HepG2 (cell line): Measurements from ENCODE around the gene IQCM. TPM values are rescaled to one million over a fixed set of nuclear protein-coding genes. Genes with fewer than 3 reads are reported as not detected.

Experiments used
- ATAC-seq: fragments of 200-7000 bp; cut with Tn5 transposase; 3 replicates; pipeline ENCODE4 v1.9.1; 2020; ENCODE audit warnings: mild to moderate bottlenecking, moderate library complexity
- BruUV-seq: library from RNA; stranded (reverse); fragments of 400-500 nt; replicated peaks from 2 replicates; lab custom pipeline; 2021; lab: Mats Ljungman, UMichigan
- CTCF ChIA-PET: fragments of 300-600 bp; formaldehyde crosslinking; extraction: SDS; loops from one replicate; lab custom pipeline; 2021; ENCODE audit warnings: low total read pairs, inconsistent platforms, low intra/inter-chr PET ratio; lab: Yijun Ruan, JAX
- POLR2A ChIA-PET: fragments of 350-600 bp; sonication (Branson Sonifier 250); formaldehyde crosslinking; loops from one replicate; lab custom pipeline; 2020; ENCODE audit warnings: antibody characterized with exemption, inconsistent platforms; lab: Yijun Ruan, JAX
- DNase-seq: peaks from one replicate; pipeline ENCODE4 v3.0.0-alpha.2; 2015; ENCODE audit warnings: low spot score
- FAIRE-seq: peaks from 3 replicates; lab custom pipeline; 2011; peaks lifted over from hg19 to GRCh38; lab: Jason Lieb, UNC
- H2AFZ ChIP-seq: one replicate; pipeline ENCODE4 v1.6.1; 2011; ENCODE audit warnings: low read length, inconsistent platforms
- H3K27ac ChIP-seq: fragments of 300-600 bp; 3 replicates; pipeline ENCODE4 v1.8.0; 2011; ENCODE audit warnings: mixed run types, mild to moderate bottlenecking, mixed read lengths, low read length, inconsistent platforms; ENCODE audit not compliant: insufficient read depth; ENCODE audit errors: extremely low read length
- H3K27me3 ChIP-seq, 2 experiments: fragments of 200-600 bp in 1 of 2; 2 replicates in 1 of 2; 3 replicates in 1 of 2; pipeline versions ENCODE4 v1.6.0 to v1.8.0; 2011; ENCODE audit warnings: low read length in 2 of 2, mild to moderate bottlenecking in 2 of 2, moderate library complexity in 2 of 2, inconsistent platforms in 1 of 2; ENCODE audit not compliant: insufficient read depth in 2 of 2, control insufficient read depth in 1 of 2
- H3K36me3 ChIP-seq, 2 experiments: fragments of 200-600 bp in 1 of 2; replicated peaks in 1 of 2; 2 replicates in 1 of 2; 3 replicates in 1 of 2; pipeline versions ENCODE4 v1.5.1 to v1.8.0; 2011; ENCODE audit warnings: low read length in 2 of 2, inconsistent platforms in 1 of 2; ENCODE audit not compliant: insufficient read depth in 2 of 2, control insufficient read depth in 1 of 2
- H3K4me1 ChIP-seq: 2 replicates; pipeline ENCODE4 v1.5.1; 2012; ENCODE audit warnings: low read length, inconsistent platforms; ENCODE audit not compliant: insufficient read depth
- H3K4me2 ChIP-seq: 2 replicates; pipeline ENCODE4 v1.6.0; 2011; ENCODE audit warnings: low read depth, low read length, inconsistent platforms
- H3K4me3 ChIP-seq, 3 experiments: fragments of 200-600 bp in 1 of 3; sonication (generic), shearing (Covaris generic) in 1 of 3; replicated peaks in 1 of 3; 2 replicates each; pipeline ENCODE4 v1.5.1; 2011 to 2016; ENCODE audit warnings: low read length in 3 of 3, inconsistent platforms in 2 of 3, low read depth in 2 of 3, mild to moderate bottlenecking in 2 of 3, control low read depth in 1 of 3, mixed read lengths in 1 of 3; ENCODE audit not compliant: insufficient read depth in 1 of 3
- H3K79me2 ChIP-seq: one replicate; pipeline ENCODE4 v1.6.1; 2011; ENCODE audit warnings: low read length, inconsistent platforms; ENCODE audit not compliant: insufficient read depth
- H3K9ac ChIP-seq: 2 replicates; pipeline ENCODE4 v1.6.0; 2011; ENCODE audit warnings: mild to moderate bottlenecking, low read depth, low read length, inconsistent platforms; ENCODE audit not compliant: insufficient read depth
- H3K9me3 ChIP-seq: 2 replicates; pipeline ENCODE4 v1.5.1; 2012; ENCODE audit warnings: mild to moderate bottlenecking, low read length
- H4K20me1 ChIP-seq: 2 replicates; pipeline ENCODE4 v1.6.0; 2011; ENCODE audit warnings: inconsistent platforms, mild to moderate bottlenecking, low read length, moderate library complexity; ENCODE audit not compliant: insufficient read depth
- DPF2 ChIP-seq: sonication (generic); formaldehyde crosslinking; IDR thresholded peaks from 2 replicates; pipeline ENCODE4 v1.4.0; 2020; ENCODE audit warnings: mild to moderate bottlenecking, low read depth, missing genetic modification reagents, borderline replicate concordance
- IKZF4 ChIP-seq: sonication (generic); formaldehyde crosslinking; IDR thresholded peaks from 2 replicates; pipeline ENCODE4 v1.5.1; 2020; ENCODE audit warnings: borderline replicate concordance, mild to moderate bottlenecking, low read depth, missing genetic modification reagents; ENCODE audit errors: not compliant biosample characterization
- MAFF ChIP-seq: IDR thresholded peaks from 2 replicates; pipeline ENCODE4 v1.6.1; 2011; ENCODE audit warnings: low read depth, low read length, improper control_type of control experiment
- MAFK ChIP-seq, 2 experiments: IDR thresholded peaks in 1 of 2; conservative IDR thresholded peaks in 1 of 2; 2 replicates each; pipeline ENCODE4 v1.6.1; 2011; ENCODE audit warnings: improper control_type of control experiment in 2 of 2, low read length in 2 of 2
- NFE2L2 ChIP-seq: fragments of 150-350 bp; IDR thresholded peaks from 2 replicates; pipeline ENCODE4 v1.6.1; 2014; ENCODE audit warnings: low read length
- SRSF4 ChIP-seq: fragments of 200-400 bp; formaldehyde crosslinking; IDR thresholded peaks from one replicate; pipeline ENCODE4 v1.6.1; 2018; ENCODE audit warnings: mild to moderate bottlenecking, low read depth, low read length, moderate library complexity; ENCODE audit not compliant: poor library complexity, severe bottlenecking
- SRSF9 ChIP-seq: fragments of 200-400 bp; formaldehyde crosslinking; IDR thresholded peaks from 2 replicates; pipeline ENCODE4 v1.6.1; 2018; ENCODE audit warnings: borderline replicate concordance, mild to moderate bottlenecking, low read depth, low read length; ENCODE audit not compliant: insufficient read depth, poor library complexity, severe bottlenecking
- ZNF253 ChIP-seq: sonication (generic); formaldehyde crosslinking; IDR thresholded peaks from 2 replicates; pipeline ENCODE4 v1.8.0; 2022; ENCODE audit warnings: mild to moderate bottlenecking, missing genetic modification reagents, borderline replicate concordance
- ZNF746 ChIP-seq: sonication (generic); formaldehyde crosslinking; IDR thresholded peaks from 2 replicates; pipeline ENCODE4 v1.8.0; 2022; ENCODE audit warnings: mild to moderate bottlenecking, missing genetic modification reagents
- WGBS: methylation state at CpG from one replicate; pipeline ENCODE4 v1.1.6; 2017; ENCODE audit warnings: low lambda C conversion rate; 5-methylcytosine and 5-hydroxymethylcytosine counted together
- in situ Hi-C: cut with HindIII; loops from 2 replicates; pipeline ENCODE4 v1.10.0; 2017; ENCODE audit warnings: low pct_unique_long_range_greater_than_20kb; ENCODE audit not compliant: extremely low pct_ligation_motif_present
- intact Hi-C: fragments of 100-400 bp; cut with micrococcal nuclease; formaldehyde crosslinking; loops from one replicate; pipeline ENCODE4 v1.10.0; 2022; ENCODE audit not compliant: unreplicated experiment
- polyA plus RNA-seq, 8 experiments: library from polyadenylated mRNA; depleted of rRNA in 3 of 8; stranded (reverse) in 7 of 8; unstranded in 1 of 8; fragments of >200 nt; fragmentation: Illumina TruSeq in 4 of 8; extraction: Trizol in 4 of 8; gene quantifications; 2 replicates each; pipeline versions ENCODE4 v1.2.1 to v1.2.3, GENCODE V29; 2011 to 2016; ENCODE audit warnings: low read depth in 4 of 8, missing spikeins in 1 of 8, mixed read lengths in 1 of 8; ENCODE audit not compliant: insufficient read depth in 1 of 8
- total RNA-seq, 5 experiments: library from RNA; depleted of rRNA; stranded (reverse); fragments of >200 nt; fragmentation: Illumina TruSeq; extraction: Trizol; gene quantifications; 2 replicates each; pipeline ENCODE4 v1.2.3, GENCODE V29; 2016; ENCODE audit warnings: low read depth in 1 of 5
- TF ChIP-seq, protein P1 (sequence below): sonication (generic); formaldehyde crosslinking; IDR thresholded peaks from 2 replicates; pipeline ENCODE4 v1.5.0; 2020; ENCODE audit warnings: mild to moderate bottlenecking, missing genetic modification reagents
- TF ChIP-seq, protein P2 (sequence below), 2 experiments: sonication (generic) in 1 of 2; formaldehyde crosslinking in 1 of 2; IDR thresholded peaks; 2 replicates each; pipeline versions ENCODE4 v1.4.0 to v1.6.1; 2016 to 2020; ENCODE audit warnings: borderline replicate concordance in 1 of 2, low read depth in 1 of 2, mild to moderate bottlenecking in 1 of 2, missing genetic modification reagents in 1 of 2
- TF ChIP-seq, protein P3 (sequence below), 2 experiments: IDR thresholded peaks; 2 replicates each; pipeline ENCODE4 v1.6.1; 2011 to 2012; ENCODE audit warnings: low read length in 2 of 2, borderline replicate concordance in 1 of 2, low read depth in 1 of 2, mild to moderate bottlenecking in 1 of 2, moderate library complexity in 1 of 2

IQCM gene
- total and polyA plus RNA-seq, 2 of the 13 experiments (the other 11 are each of a cell fraction or from before 2014, with no cell fraction given), result not detected

DNA sequence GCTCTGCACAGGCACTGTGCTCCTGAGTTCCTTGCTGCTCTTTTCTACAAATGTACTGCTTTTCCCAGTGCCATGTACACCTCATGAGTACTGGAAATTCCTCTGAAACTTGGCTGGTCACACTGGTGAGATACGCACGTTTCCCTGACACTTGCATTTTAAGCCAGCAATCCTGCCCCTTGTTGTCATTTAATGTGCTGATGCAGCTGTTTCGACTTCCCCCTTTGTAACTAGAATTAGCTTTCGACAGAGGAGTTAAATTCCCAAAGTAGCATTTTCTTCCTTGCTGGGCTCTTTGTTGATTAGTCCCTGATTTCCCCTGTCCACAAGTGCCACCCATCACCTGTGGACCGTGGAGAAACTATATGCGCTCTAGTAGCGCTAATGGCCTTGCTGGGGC is 77.5 kb downstream of the IQCM start:
- ATAC-seq (no peak), DNase-seq (no peak), FAIRE-seq (no peak)
- Histone ChIP-seq H3K9ac (no peak overlapping the region), H3K9me3 (no peaks in the 10 kb centered on the region), H2AFZ (no peak overlapping the region), H3K27ac (no peak overlapping the region), H3K4me1 (no peaks in the 10 kb centered on the region), H3K27me3 (no peaks in the 10 kb centered on the region), H4K20me1 (no peaks in the 10 kb centered on the region), H3K36me3 (no peaks in the 10 kb centered on the region), H3K4me2 (no peak overlapping the region), H3K4me3 (no peak overlapping the region), H3K79me2 (no peaks in the 10 kb centered on the region)
- peak; percentile 80 for TF ChIP-seq MAFF
- no peak for TF ChIP-seq IKZF4 (CRISPR knock-in tag)
- TF ChIP-seq, protein P1, sequence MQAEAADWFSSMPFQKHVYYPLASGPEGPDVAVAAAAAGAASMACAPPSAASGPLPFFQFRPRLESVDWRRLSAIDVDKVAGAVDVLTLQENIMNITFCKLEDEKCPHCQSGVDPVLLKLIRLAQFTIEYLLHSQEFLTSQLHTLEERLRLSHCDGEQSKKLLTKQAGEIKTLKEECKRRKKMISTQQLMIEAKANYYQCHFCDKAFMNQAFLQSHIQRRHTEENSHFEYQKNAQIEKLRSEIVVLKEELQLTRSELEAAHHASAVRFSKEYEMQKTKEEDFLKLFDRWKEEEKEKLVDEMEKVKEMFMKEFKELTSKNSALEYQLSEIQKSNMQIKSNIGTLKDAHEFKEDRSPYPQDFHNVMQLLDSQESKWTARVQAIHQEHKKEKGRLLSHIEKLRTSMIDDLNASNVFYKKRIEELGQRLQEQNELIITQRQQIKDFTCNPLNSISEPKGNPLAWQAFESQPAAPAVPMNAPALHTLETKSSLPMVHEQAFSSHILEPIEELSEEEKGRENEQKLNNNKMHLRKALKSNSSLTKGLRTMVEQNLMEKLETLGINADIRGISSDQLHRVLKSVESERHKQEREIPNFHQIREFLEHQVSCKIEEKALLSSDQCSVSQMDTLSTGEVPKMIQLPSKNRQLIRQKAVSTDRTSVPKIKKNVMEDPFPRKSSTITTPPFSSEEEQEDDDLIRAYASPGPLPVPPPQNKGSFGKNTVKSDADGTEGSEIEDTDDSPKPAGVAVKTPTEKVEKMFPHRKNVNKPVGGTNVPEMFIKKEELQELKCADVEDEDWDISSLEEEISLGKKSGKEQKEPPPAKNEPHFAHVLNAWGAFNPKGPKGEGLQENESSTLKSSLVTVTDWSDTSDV (CRISPR knock-in tag), result no peak
- TF ChIP-seq NFE2L2, result no peak
- TF ChIP-seq DPF2 (CRISPR knock-in tag), result no peak
- no peak for TF ChIP-seq SRSF4
- peak; percentile 77 to 86 for TF ChIP-seq MAFK (conservative IDR thresholded peaks at IDR 0.05 in 1 of 2, IDR thresholded peaks at IDR 0.05 in 1 of 2; ENCODE audit: low read length in 2 of 2)
- TF ChIP-seq SRSF9, result no peak
- no peak for TF ChIP-seq ZNF746 (CRISPR knock-in tag)
- TF ChIP-seq, protein P2, sequence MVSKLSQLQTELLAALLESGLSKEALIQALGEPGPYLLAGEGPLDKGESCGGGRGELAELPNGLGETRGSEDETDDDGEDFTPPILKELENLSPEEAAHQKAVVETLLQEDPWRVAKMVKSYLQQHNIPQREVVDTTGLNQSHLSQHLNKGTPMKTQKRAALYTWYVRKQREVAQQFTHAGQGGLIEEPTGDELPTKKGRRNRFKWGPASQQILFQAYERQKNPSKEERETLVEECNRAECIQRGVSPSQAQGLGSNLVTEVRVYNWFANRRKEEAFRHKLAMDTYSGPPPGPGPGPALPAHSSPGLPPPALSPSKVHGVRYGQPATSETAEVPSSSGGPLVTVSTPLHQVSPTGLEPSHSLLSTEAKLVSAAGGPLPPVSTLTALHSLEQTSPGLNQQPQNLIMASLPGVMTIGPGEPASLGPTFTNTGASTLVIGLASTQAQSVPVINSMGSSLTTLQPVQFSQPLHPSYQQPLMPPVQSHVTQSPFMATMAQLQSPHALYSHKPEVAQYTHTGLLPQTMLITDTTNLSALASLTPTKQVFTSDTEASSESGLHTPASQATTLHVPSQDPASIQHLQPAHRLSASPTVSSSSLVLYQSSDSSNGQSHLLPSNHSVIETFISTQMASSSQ (IDR thresholded peaks at IDR 0.05; ENCODE audit: low read depth), result no peak
- TF ChIP-seq, protein P2 (CRISPR knock-in tag; IDR thresholded peaks at IDR 0.05; ENCODE audit: borderline replicate concordance), result no peak
- TF ChIP-seq, protein P3, sequence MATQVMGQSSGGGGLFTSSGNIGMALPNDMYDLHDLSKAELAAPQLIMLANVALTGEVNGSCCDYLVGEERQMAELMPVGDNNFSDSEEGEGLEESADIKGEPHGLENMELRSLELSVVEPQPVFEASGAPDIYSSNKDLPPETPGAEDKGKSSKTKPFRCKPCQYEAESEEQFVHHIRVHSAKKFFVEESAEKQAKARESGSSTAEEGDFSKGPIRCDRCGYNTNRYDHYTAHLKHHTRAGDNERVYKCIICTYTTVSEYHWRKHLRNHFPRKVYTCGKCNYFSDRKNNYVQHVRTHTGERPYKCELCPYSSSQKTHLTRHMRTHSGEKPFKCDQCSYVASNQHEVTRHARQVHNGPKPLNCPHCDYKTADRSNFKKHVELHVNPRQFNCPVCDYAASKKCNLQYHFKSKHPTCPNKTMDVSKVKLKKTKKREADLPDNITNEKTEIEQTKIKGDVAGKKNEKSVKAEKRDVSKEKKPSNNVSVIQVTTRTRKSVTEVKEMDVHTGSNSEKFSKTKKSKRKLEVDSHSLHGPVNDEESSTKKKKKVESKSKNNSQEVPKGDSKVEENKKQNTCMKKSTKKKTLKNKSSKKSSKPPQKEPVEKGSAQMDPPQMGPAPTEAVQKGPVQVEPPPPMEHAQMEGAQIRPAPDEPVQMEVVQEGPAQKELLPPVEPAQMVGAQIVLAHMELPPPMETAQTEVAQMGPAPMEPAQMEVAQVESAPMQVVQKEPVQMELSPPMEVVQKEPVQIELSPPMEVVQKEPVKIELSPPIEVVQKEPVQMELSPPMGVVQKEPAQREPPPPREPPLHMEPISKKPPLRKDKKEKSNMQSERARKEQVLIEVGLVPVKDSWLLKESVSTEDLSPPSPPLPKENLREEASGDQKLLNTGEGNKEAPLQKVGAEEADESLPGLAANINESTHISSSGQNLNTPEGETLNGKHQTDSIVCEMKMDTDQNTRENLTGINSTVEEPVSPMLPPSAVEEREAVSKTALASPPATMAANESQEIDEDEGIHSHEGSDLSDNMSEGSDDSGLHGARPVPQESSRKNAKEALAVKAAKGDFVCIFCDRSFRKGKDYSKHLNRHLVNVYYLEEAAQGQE (IDR thresholded peaks at IDR 0.05; ENCODE audit: borderline replicate concordance in 1 of 2, low read depth in 1 of 2, low read length in 2 of 2), result no peak
- TF ChIP-seq ZNF253 (CRISPR knock-in tag), result no peak
- 35% methylated on average over 7 of the region's 7 CpGs for WGBS
- POLR2A ChIA-PET, result no interaction called here
- no TSS peak for BruUV-seq
- in situ Hi-C loops, result no loop called here
- CTCF ChIA-PET, result no interaction called here
- intact Hi-C loops, result no loop called here
